Fibroblast of villous mesenchyme (primary cell): ENCODE data around the gene KRT77. TPM values are rescaled to one million over a fixed set of nuclear protein-coding genes. Genes with fewer than 3 reads are reported as not detected.

Experiments used
- DNase-seq: peaks from one replicate; pipeline ENCODE4 v3.0.0-alpha.2; 2010; ENCODE audit warnings: low read depth
- H3K4me3 ChIP-seq: 2 replicates; pipeline ENCODE4 v1.5.1; 2011; ENCODE audit warnings: low read depth, mild to moderate bottlenecking, low read length
- total RNA-seq: library from RNA; depleted of rRNA; stranded (reverse); fragments of >200 nt; gene quantifications from 2 replicates; pipeline ENCODE4 v1.2.3, GENCODE V29; 2012
- TF ChIP-seq, protein P1 (sequence below): IDR thresholded peaks from 2 replicates; pipeline ENCODE4 v1.5.1; 2012; ENCODE audit warnings: low read depth, mild to moderate bottlenecking, low read length; ENCODE audit not compliant: insufficient read depth

KRT77 gene
- total RNA-seq, 1 donor: not detected

DNA sequence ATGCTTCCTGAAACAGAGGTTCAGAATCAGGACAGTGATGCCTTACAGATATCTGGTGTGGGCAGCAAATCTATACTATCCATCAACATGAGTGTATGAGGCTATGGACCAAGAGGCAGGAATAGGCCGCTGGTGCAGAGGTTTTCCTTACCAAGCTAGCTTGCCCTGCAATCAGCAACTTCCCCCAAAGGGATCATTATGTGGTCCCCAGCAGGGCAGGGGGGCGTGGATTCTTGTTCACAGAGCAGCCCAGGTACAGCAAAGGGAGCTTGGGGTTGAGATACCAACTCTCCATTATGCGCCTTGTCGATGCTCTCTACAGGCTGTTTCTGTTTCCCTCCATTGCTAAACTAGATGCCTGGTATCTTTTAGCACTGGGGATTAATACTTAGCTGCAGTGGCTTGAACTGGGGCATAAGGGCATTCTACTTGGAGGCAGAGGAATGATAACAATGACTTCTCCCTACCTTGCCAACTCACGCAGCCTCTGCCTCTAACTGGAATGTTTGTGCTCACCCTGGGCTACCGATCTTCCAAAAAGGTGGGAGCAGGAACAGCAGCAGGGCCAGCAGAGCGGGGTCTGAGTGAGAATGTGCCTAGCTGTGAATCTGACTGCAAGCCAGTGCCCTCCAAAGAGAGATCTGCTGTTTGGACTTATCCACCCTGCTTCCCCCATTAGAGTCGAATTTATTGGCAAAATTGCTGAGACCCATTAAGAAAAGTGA lies 12.8 kb downstream of the KRT77 start:
- no peak overlapping the region for H3K4me3 ChIP-seq
- DNase-seq: no peak
- TF ChIP-seq, protein P1, sequence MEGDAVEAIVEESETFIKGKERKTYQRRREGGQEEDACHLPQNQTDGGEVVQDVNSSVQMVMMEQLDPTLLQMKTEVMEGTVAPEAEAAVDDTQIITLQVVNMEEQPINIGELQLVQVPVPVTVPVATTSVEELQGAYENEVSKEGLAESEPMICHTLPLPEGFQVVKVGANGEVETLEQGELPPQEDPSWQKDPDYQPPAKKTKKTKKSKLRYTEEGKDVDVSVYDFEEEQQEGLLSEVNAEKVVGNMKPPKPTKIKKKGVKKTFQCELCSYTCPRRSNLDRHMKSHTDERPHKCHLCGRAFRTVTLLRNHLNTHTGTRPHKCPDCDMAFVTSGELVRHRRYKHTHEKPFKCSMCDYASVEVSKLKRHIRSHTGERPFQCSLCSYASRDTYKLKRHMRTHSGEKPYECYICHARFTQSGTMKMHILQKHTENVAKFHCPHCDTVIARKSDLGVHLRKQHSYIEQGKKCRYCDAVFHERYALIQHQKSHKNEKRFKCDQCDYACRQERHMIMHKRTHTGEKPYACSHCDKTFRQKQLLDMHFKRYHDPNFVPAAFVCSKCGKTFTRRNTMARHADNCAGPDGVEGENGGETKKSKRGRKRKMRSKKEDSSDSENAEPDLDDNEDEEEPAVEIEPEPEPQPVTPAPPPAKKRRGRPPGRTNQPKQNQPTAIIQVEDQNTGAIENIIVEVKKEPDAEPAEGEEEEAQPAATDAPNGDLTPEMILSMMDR: no peak

DNA sequence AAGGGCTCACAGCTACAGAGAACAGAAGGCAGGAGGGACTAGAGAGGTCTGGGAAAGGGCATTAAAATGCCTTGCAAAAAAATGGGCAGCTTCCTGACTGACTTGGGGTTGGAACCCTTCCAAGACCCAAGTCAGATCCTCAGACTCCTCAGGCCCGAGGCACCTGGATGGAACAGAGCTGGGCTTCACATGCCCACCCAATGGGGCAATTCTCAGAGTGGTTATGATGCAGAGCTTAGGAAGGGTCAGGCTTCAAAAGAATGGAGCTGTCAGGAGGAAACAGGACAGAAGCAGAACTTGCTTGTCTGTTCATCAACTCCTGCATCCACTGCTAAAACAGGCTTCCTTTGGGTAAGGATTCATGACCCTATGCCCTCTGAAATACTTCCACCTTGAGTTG lies 13.4 kb downstream of the KRT77 start:
- TF ChIP-seq, protein P1: no peak
- H3K4me3 ChIP-seq: no peak overlapping the region
- no peak for DNase-seq

DNA sequence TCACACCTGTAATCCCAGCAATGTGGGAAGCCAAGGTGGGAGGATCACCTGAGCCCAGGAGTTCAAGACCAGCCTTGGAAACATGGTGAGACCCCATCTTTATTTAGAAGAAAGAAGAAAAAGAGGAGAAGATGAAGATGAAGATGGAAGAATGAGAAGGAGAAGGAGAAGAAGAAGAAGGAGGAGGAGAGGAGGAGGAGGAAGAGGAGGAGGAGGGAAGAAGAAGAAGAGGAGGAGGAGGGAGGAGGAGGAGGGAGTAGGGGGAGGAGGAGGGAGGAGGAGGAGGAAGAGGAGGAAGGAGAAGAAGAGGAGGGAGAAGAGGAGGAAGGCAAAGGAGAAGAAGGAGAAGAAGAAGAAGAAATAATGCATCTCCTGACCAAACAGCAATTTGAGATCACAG lies 14.1 kb downstream of the KRT77 start:
- DNase-seq: no peak
- TF ChIP-seq, protein P1: no peak

DNA sequence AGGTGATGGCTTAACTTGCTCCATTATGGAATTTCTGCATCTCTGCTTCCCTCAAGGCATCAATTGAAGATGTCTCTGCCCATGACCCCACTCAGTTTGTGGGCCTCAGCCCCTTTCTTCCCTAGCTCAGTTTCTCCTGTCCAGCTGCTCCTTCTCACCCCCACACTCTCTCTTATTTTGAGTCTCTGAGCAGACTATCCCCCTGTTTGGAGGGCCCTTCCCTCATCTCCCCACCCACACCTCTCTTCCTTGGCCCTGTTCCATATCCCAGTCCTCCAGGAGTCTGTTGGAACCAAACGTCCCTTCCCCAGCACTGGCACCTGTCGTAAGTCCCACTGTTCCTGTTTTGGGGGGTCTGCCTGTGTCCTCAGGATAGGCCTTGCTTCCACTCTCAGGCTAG lies 14.8 kb downstream of the KRT77 start:
- H3K4me3 ChIP-seq: no peak overlapping the region
- no peak for DNase-seq
- TF ChIP-seq, protein P1: no peak

More for the DNA sequence above, 14.1 kb downstream of the KRT77 start:
- H3K4me3 ChIP-seq: no peak overlapping the region

DNA sequence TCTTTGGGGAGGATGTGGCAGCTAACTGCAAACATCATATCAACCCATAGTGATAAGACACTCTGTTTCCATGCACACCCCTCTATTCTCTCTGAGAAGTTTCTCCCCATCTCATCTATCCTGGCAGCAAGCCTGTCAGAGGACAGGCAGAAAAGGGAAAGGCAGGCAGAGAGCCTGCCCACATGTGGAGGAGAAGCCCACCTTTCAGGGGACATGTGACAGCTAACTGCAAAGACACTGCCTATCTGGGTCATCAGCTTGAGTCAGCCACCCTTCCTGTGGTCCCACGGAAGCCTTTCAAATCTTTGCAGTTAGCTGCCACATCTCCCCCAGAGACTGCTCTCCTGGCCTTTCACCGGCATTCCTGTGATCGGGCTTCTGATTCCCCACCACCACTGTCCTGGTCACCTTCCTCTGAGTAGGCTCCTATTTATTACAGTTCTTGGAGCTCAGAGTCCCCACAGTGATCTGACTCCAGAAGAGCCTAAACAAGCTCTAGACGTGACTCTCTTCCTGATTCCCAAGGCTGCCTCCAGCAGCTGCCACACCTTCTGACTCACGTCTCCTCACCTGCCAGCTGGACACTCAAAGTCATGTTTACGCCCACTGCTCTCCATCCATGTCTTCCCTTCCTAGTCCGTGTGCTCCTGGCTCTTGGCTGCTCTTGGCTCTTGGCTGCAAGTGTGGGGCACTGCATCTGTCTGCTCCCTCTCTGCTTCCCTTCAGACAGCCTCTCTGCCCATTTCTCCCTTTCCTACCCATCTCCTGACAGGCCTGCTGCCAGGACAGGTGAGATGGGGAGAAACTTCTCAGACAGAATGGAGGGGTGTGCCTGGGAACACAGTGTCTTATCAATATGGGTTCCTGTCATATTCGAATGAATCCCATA lies 15.6 kb downstream of the KRT77 start:
- DNase-seq: no peak
- H3K4me3 ChIP-seq: no peak overlapping the region
- TF ChIP-seq, protein P1: no peak

DNA sequence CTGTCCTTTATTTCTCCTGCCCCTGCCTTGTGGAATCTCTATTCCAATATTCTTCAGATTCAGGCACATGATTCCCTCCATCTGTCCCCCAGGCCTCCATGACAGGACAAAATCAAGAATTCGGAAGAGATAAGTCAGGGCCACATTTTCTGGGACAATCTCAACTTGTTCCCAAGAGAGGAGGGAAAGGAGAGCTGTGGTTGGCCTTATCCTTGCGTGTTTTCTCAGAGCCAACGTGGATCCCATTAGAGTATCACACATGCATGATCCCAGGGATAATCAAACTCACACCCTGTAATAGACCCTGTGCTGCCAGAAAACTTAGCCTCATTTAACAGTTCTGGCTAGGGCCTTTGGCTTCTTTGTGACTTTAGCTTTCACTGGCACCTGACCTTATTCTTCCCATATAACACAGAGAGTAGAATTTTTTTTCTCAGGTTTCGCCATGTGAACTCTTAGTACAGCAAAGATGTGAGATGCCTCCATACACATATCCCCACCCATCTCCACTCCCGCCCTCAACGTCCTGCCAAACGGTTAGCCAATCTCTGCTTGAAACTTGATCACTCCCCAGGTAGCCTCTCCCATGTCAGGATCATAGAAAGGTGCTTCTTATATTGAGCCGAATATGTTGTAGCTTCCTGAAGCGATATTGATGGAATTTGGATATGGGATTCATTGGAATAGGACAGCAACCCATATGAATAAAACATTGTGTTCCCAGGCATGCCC lies 16.4 kb downstream of the KRT77 start:
- no peak for DNase-seq
- TF ChIP-seq, protein P1: no peak
- H3K4me3 ChIP-seq: no peak overlapping the region
